ENCODE data around the gene REEP2. TPM values are rescaled to one million over a fixed set of nuclear protein-coding genes. Genes with fewer than 3 reads are reported as not detected.

Gene REEP2
- total RNA-seq, 3 donors from 2014 or later (not counting 1 experiment from before 2014, with no cell fraction given), result 0.28 to 0.79 (median 0.66) TPM

DNA sequence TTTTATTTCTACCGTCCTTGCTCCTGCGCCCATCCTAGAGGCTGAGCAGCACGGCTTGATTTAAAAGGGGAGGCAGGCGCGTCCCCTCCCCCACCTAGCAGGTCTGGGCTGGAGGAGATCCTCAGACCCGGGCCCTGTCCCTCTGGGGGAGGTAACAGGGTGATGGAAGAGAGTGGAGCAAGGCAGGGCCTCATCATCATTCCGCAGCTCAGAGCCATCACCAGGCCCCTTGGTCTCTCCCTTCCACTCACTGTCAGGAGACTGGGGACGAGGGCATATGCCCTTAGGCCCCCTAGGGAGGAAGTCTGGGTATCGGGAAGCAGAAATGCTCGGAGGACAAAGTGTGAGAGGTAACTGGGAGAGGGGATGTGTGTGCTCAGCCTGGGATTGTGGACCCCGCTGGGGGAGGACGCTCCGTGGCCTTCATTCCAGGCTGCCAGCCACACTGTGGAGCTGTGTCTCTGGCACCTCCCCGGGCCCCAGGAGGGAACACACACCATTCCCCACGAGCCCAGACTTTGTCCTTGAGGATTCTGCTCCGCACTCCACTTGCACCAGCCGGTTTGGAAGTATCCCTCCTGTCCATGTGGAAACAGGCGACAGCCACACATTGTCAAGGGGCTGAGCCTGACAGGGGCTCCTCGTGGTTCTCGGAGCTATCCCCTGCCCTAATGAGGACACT, 761 bp downstream of the REEP2 start:
- WGBS (ENCODE audit: insufficient coverage), result 68% methylated on average over 19 of the region's 20 CpGs

DNA sequence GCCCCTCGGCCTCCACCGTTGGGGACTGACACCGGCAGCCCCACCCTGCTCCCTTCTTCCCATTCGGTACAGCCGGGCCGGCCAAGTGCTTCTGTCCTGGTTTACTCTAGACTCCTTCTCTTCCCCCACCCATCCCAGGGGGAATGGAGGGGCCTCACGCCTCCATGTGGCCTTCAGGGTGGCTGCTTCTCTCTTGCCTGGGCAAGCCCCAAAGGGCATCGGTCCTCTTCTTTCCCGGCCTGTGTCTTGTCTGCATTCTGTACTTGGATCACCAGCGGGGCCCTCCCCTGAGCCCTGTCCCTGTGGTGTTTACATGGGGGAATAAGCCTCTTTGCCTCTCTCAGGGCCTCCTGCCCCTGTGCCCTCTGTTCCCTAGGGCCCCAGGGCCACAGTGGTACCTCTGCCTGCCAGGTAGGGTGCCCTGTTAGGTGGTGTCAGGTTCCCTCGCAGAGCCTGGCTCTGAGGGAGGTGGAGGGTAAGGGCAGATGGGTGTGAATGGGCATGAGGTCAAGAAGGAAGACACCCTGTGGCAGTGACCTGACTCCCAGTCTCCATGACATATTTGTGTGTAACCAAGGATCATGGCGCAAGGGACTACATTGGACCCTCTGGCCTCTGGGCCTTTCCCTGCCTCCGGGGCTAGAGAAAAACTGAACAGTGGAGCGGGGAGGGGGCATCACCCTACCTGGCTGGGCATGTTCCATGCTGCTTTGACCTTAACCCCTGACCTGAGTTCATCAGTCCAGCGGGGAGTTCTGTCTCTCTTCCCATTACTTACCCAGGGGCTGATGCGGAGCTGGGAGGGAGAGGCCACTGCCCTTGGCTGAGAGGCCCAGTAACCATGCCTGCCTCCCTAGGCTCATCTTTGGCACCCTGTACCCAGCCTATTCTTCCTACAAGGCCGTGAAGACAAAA, 1.6 kb downstream of the REEP2 start:
- Mint-ChIP-seq H3K4me3 (peak overlapping the region; percentile 70), H3K36me3 (peaks cover 7% of the 10 kb centered on the region), H3K9me3 (no peaks in the 10 kb centered on the region), H3K27me3 (ENCODE audit: low read depth in 2 of 2) (peaks cover 0 to 5% of the 10 kb centered on the region in 2 donors), H3K27ac (peak overlapping the region in 1 of 2 donors; percentile 80), H3K4me1 (peaks cover 6 to 33% of the 10 kb centered on the region in 2 donors)
- no peaks in the 10 kb centered on the region for H3K9me3 ChIP-seq (ENCODE audit: control insufficient read depth, insufficient read depth, low read length)
- TF ChIP-seq, protein P1, sequence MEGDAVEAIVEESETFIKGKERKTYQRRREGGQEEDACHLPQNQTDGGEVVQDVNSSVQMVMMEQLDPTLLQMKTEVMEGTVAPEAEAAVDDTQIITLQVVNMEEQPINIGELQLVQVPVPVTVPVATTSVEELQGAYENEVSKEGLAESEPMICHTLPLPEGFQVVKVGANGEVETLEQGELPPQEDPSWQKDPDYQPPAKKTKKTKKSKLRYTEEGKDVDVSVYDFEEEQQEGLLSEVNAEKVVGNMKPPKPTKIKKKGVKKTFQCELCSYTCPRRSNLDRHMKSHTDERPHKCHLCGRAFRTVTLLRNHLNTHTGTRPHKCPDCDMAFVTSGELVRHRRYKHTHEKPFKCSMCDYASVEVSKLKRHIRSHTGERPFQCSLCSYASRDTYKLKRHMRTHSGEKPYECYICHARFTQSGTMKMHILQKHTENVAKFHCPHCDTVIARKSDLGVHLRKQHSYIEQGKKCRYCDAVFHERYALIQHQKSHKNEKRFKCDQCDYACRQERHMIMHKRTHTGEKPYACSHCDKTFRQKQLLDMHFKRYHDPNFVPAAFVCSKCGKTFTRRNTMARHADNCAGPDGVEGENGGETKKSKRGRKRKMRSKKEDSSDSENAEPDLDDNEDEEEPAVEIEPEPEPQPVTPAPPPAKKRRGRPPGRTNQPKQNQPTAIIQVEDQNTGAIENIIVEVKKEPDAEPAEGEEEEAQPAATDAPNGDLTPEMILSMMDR (IDR thresholded peaks at IDR 0.05), result no peak
- H3K4me1 ChIP-seq (ENCODE audit: control insufficient read depth, insufficient read depth, low read length), result peaks cover 15% of the 10 kb centered on the region
- intact Hi-C loops (cut with micrococcal nuclease), result loop anchor here (2.0 kb wide), 1 partner anchor 44 kb away; no protein-coding TSS in a partner anchor
- peaks cover 12% of the 10 kb centered on the region for H3K36me3 ChIP-seq (ENCODE audit: control insufficient read depth, insufficient read depth, low read length)
- H3K27ac ChIP-seq (ENCODE audit: low read length), result no peak overlapping the region
- DNase-seq, result no peak
- H3K4me3 ChIP-seq (ENCODE audit: low read length), result no peak overlapping the region
- no peak for ATAC-seq
- WGBS (ENCODE audit: insufficient coverage), result 95% methylated on average over 16 of the region's 17 CpGs
- H3K27me3 ChIP-seq (ENCODE audit: control insufficient read depth, insufficient read depth, low read length), result no peaks in the 10 kb centered on the region

More for the DNA sequence above, 761 bp downstream of the REEP2 start:
- TF ChIP-seq, protein P1 (IDR thresholded peaks at IDR 0.05), result no peak
- Mint-ChIP-seq H3K27me3 (ENCODE audit: low read depth in 2 of 2) (peaks cover 0 to 5% of the 10 kb centered on the region in 2 donors), H3K27ac (peak overlapping the region in 1 of 2 donors; percentile 80), H3K4me1 (peaks cover 6 to 33% of the 10 kb centered on the region in 2 donors), H3K9me3 (no peaks in the 10 kb centered on the region), H3K4me3 (peak overlapping the region; percentile 70), H3K36me3 (peaks cover 15% of the 10 kb centered on the region)
- ATAC-seq (no peak), DNase-seq (no peak)
- Histone ChIP-seq H3K4me1 (ENCODE audit: control insufficient read depth, insufficient read depth, low read length) (peaks cover 15% of the 10 kb centered on the region), H3K27me3 (ENCODE audit: control insufficient read depth, insufficient read depth, low read length) (no peaks in the 10 kb centered on the region), H3K27ac (ENCODE audit: low read length) (no peak overlapping the region), H3K4me3 (ENCODE audit: low read length) (peak overlapping the region; percentile 27), H3K9me3 (ENCODE audit: control insufficient read depth, insufficient read depth, low read length) (no peaks in the 10 kb centered on the region), H3K36me3 (ENCODE audit: control insufficient read depth, insufficient read depth, low read length) (peaks cover 20% of the 10 kb centered on the region)
- intact Hi-C loops (cut with micrococcal nuclease), result loop anchor here (2.0 kb wide), 1 partner anchor 43 kb away; no protein-coding TSS in a partner anchor

DNA sequence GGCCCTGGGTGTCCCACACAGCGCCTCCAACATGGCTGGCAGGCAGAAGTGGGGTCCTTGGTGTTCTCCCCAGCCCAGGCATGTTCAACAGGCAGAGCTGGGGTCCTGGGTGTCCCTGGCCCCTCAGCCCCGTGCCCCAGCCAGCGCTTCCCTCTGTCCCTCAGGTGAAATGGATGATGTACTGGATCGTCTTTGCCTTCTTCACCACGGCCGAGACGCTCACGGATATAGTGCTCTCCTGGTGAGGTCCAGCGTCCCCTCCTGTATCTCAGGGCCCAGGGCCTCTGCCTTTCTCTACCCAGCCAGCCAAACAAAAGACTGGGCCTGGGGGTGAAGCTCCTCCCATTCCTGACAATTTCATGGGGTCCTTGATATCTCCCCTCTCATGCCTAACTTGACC, 2.4 kb downstream of the REEP2 start:
- 91% methylated on average over 9 of the region's 9 CpGs for WGBS (ENCODE audit: insufficient coverage)
- no peak overlapping the region for H3K4me3 Mint-ChIP-seq
- H3K27ac Mint-ChIP-seq, result no peak overlapping the region

More for the DNA sequence above, 2.4 kb downstream of the REEP2 start:
- peaks cover 0 to 5% of the 10 kb centered on the region in 2 donors for H3K27me3 Mint-ChIP-seq (ENCODE audit: low read depth in 2 of 2)
- ATAC-seq (no peak), DNase-seq (no peak)
- no peaks in the 10 kb centered on the region for H3K9me3 Mint-ChIP-seq
- Histone ChIP-seq H3K4me3 (ENCODE audit: low read length) (no peak overlapping the region), H3K27ac (ENCODE audit: low read length) (no peak overlapping the region), H3K36me3 (ENCODE audit: control insufficient read depth, insufficient read depth, low read length) (peaks cover 5% of the 10 kb centered on the region), H3K4me1 (ENCODE audit: control insufficient read depth, insufficient read depth, low read length) (peaks cover 15% of the 10 kb centered on the region), H3K27me3 (ENCODE audit: control insufficient read depth, insufficient read depth, low read length) (no peaks in the 10 kb centered on the region), H3K9me3 (ENCODE audit: control insufficient read depth, insufficient read depth, low read length) (no peaks in the 10 kb centered on the region)
- peaks cover 6 to 33% of the 10 kb centered on the region in 2 donors for H3K4me1 Mint-ChIP-seq
- intact Hi-C loops (cut with micrococcal nuclease), result loop anchor here (2.0 kb wide), 1 partner anchor 44 kb away; no protein-coding TSS in a partner anchor
- H3K36me3 Mint-ChIP-seq, result no peaks in the 10 kb centered on the region
- TF ChIP-seq, protein P1 (IDR thresholded peaks at IDR 0.05), result no peak

Data from natural killer cell (primary cell).